NCI-H526 treated with DMSO at 0.1 percent for 48 hours (cell line): ENCODE measurements around the gene S100A10.

ENCODE experiments used
- DNase-seq: peaks from one replicate; lab custom pipeline; 2025; lab: John Stamatoyannopoulos, UW

S100A10 gene

DNA sequence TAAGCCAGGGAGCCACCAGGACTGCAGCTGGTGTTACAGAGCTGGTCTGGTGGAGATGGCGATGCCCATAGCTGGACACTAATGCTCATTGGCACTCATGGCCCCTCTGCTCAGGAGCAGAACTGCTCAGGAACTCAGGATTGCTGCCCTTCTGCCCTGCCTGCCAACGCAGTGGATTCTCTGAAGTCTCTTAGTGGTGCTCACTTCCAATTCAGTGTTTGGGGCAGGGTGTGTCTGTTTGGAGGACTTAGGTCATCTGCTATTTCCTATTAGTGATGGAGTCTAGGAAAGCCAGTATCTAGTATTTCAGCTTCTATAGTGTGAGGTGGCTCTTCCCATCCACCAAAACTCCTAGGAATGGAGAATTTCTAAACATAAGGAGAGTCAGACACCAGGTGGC lies 29.1 kb downstream of the S100A10 start:
- no peak for DNase-seq

DNA sequence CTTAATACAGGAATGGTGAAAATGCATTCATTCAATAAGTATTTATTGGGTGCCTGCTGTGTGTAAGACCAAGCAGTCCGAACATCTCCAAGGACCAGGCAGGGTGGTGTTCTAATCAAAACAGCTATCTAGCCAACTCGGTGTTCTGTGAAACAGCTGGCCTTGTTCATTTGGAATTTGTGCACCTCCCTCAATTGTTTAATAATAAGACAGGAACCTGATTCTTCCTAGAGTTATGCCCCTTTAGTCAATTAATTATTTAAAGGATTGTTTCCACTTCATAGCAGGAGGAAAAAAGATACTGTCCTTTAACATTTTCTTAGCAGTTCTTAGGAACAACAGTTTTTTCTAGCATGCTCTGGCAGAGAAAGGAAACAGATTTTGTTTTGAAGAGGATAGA lies 30.4 kb downstream of the S100A10 start:
- no peak for DNase-seq

DNA sequence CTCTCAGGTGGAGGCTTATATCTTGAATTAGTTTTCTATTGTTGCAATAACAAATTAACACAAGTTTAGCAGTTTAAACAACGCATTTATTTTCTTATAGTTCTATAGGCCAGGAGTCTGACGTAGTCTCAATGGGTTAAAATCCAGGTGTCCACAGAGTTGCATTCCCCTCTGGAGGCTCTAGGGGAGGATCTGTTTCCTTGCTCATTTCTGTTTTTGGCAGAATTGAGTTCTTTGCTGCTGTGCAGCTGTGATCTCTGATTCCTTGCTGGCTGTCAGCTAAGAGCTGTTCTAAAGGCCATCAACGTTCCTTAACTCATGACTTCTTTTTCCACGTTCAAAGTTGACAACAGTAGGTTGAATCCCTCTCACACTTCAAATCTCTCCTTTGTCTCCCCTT lies 31.8 kb downstream of the S100A10 start:
- DNase-seq: no peak

DNA sequence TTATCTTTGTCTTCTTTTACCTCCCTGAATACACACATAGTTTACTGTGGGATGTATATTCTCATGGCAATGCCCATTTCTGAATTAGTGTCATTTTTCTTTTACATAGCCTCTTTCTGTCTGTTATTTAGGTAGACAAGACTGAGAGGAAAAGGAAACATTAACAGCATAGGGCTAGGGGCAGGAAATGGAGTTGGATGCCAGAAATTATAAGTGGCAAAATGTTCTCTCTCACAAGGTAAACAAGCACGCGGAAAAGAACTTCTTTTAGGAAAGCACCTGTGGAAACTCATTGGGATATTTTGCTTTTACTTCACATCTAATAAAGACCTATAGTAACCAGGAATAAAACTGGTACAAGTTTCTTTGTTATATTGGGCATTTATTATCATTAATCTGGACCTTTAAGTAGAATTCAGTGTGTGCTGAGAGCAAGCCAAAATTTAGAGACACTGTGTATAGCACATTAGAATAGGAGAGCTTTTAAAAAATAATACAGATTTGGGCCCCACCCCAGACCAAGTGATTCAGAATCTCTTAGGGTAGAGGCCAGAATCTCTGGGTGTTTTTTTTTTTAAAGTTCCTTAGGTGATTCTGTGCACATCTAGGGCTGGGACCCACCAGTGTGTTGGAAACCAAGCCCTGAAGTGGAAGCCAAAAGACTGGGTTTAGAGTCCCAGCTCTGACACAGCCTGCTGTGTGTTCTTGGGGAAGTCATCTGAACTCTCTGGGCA lies 32.7 kb downstream of the S100A10 start:
- no peak for DNase-seq

DNA sequence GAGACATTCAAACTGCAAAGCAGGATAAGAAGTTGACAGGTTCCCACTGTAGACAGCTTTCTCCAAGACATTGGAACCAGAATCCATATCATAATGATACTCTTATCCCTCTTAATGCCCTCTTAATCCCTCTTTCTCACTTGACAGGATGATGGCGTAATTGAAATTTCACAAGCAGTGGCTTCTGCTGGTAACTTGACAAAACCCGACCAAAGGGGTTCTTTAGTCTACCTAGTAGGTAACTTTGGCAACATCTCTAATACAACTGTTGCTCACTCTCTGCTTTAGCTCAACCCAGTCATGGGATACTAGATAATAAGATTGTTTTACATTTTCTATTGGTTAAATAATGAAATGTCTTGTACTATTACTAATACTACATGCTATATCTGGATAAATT lies 34.7 kb downstream of the S100A10 start:
- no peak for DNase-seq

DNA sequence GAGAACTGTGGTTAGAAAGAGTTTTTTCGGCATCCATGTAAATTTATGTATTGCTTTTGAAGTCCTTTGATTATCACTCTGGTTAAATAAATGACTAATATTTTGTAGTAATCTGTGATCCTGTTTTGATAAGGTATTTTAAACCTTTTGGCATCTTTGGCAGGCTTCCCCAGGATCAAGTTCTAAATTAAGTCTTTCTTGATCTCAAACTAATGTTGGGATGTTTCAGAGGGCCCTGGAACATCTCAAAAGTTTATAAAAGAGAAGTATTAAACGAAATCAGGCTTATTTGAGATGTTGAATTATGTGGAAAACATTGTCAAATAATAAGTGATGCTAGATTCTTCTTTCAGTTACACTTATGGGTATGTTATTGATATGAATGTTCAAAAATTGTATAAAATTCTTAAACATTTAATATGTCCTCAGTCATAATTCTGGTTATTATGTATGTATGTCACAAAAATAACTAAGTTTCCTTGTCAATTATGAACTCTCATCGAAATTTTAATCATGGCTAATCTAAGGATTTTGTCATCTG lies 36.6 kb downstream of the S100A10 start:
- no peak for DNase-seq

DNA sequence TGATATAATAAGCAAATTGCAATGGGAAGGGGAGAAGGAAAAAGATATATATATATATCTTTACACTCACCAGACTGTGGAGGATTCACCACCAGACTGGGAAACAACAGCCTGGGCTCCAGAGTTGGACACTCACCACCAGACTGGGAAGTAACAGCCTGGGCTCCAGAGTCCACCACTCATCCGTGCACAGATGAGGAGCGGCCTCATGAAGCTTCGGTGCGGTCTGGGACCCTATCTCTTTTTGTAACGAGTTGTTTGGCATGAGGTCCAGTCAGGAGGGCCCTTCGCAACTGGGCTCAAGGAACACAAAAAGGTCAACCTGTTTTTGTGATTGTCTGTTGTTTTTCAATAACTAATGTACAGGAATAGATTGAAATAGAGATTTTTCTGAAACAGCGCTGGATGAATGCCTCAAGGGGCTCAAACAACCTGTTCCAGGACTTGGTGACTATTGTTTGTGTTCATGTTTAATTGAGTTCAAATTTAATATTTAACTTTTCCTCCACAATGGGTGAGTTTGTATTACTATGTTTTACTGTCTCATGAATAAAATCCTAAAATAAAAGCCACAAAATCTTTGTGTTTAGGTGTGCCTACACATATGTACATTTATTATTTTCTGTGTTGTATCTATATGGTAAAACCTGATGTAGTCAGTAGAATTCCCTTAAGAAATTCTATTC lies 40.1 kb downstream of the S100A10 start:
- peak; percentile 95 for DNase-seq

DNA sequence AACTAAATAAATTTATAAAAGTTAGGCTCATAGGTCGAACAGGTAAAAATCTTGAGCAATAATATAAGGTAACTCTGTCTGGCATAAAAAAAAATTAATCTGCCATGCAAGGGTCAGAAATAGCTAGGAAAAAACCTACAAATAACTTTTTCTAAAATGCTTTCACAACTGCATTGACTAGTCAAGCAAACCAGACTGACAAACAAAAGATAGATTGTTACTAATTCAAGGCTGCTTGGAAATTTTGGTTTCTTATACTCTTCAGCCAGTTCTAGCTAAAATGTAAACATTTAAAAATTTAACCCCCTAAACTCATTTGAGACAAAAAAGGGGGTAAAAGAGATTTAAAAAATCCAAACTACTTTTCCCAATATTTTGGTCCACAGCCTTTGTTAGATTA lies 40.8 kb downstream of the S100A10 start:
- no peak for DNase-seq

DNA sequence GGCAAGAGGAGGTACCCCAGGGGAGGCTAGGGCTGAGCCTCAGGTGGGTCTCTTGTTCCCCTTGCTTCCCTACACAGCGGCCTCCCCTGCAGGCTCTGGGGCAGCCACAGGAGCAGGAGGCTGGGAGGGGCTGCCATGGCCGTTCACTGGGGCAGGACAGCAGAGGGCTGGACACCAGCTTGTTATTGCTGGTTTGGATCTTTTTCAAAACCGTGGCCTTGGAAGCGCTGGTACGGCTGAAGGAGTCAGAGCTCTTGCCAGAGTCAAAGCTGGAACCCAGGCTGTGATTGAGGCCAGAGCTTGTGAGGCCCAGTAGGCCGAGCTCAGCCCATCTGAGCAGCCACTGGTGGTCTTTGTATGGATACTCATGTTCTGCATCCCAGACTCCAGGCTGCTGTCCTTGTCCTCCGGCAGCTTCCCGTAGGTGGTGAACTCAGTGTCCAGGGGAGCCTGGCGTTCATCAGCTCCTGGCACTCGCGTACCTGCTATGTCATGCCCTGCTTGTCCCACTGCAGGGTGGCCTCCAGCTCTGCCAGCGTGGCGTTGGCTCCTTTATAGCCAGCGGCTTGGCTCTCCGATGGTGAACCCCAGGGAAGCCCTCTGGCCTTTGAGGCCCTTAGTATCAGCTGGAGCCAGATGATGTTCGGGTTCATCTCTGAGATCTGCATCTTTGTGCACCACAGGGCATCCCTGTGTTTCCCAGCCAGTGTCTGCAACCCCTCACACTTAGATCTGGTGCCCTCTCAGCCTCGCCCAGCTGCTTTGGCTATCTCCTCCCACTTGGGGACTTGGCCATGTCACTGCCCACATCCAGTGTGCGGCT lies 44.1 kb downstream of the S100A10 start:
- no peak for DNase-seq

DNA sequence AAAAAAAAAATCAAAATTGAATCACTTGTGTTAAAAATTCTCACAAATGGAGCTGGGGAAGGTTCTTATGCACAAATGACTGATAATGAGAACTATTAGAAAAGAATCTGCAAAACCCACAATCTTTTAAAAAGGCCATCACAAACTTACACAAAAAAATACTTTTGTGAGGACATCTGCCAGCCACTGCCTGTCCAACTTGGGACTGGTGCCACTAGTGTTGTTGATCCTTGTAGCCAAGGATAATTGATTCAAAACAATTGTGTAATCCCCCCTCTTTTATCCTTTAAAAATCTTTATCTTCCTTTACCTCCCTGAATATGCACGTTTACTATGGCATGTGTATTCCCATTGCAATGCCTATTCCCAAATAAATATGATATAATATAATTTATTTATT lies 45.2 kb downstream of the S100A10 start:
- DNase-seq: no peak

DNA sequence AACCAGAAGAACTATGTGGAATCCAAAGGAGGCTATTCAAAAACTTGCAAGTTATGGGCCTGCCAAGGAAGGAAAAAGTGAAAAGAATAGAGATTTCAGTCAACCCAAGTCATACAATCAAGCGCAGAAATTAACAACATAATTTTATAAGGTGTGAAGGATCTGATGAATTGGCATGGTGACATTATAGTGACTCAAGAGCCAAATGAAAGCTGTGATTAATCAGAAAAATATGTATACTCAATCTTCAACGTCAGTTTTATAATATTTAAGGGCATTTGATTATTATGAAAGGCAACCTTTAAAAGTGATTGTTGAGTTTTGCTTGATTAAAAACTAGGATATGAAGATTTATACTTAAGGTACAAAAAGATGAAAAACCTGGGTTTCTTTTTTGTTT lies 46.5 kb downstream of the S100A10 start:
- DNase-seq: no peak

DNA sequence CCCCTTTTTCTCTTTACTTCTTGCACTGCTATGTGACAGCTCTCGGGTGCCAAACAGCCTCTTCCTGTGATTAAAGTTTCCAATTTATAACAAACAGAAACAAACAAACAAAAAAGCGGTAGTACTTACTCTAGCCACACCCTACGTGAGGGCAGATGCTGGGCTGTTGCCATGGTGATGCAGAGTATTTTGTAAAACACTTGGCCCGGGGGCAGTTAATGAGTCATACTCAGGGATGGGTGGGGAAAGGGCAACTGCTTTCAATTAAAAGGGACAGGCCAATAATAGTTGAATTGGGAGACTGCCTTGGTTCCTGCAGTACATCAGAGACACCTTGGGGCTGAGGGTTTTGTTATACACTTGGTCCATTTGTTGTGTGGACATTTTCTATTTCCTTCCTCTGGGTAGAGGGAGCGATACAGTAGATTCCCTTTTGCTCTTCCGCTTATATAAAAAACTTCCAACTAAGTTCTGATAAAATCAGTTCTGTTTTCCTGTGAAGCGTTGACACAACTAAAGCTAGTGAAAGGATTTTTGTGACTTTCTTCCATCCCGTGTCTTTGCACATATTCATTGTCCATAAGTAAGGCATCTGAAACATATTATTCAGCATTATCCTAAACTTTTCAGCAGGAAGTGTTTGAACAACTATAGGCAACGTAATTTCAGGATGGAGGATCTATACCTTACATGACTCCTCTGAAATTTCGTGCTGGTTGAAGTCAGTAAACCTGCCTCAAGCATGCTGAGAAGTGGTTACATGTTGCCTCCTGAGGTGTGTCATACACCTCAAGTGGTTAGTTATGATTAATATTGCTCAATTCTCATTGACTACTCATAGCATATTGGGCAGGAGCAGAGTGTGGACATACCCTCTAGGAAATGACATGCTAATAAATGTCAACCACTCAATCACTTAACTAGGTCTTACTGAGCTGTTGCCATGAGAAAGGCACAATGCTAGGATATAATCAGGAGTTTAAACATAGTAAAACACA lies 47.6 kb downstream of the S100A10 start:
- DNase-seq: no peak

DNA sequence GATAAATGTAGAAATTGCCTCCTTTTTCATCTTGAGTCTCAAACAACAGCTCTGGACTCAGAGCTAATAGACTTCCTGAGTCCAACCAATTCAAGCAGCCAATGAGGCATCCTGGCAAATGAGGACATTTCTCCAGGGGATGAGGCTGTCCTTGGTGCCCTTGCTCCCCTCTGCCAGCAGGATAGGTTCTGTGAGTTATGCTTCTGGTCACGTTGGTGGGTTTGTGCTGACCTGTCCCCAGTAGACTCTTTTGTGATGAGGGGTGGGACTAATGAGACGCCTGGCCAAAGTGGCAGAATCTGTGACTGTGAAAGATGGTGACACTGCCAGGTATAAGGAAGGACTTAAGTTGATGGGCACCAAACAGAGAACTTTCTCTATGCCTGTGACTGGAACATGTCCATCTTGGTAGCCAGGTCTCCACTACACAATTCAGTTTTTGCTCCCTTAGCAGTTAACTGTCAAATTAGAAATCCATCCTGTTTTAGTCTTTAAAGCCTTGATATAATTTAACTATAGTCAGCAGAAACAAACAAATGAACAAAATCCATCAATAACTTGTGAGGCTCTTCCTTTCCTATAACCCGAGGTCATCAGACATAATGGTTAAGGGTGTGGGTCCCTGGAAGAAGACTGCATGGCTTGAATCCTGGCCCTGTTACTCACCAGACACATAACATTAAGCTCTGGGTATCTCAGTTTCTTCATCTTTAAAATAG lies 48.6 kb downstream of the S100A10 start:
- no peak for DNase-seq

DNA sequence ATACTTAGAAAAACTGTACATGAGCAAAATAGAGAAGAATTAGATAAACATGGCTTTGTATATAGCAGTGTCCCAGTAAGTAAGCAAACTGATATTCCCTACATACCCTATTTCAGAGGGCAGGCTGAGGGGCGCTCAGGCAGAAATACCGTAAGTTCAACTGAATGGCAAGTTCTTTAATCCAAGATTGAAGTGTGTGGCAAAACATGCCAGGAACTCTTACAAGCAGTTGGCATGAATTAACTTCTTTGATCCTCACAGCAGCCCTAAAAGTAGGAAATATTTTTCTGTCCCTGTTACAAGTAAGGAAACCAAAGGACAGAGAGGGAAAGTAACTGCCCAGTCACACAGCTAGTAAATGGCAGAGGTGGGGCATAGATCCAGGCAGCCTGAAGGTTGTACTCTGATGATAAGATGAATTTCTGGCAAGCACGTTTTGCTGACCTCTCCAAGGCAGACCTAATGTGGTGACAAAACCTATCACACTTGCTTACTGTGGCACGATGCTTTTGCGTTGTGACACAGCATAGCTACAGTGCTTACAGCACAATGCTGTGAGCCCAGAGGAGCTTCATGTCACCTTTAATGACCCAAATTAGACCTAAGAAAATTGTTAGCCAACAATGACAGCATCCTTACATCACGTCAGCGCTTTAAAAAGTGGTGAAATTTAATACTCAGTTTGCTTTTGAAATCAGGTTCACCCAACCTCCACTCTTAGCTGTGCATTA lies 49.4 kb downstream of the S100A10 start:
- DNase-seq: no peak

DNA sequence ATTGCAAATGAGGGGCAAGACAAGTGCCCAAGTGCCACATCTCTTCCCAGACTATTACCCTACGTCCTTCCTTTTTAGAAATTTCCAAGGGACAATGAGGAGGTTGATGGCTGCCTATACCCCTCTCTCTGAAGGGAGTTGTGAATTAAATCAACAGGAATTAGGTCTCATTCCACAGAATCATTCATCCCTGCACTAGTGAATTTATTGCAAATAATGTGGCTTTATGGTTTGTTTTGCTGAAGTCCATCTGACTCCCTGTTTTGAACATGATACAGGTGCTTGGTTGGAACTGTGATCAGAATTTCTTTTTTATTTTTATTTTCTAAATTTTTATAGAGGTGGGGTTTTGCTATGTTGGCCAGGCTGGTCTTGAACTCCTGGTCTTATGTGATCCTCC lies 50.1 kb downstream of the S100A10 start:
- no peak for DNase-seq

DNA sequence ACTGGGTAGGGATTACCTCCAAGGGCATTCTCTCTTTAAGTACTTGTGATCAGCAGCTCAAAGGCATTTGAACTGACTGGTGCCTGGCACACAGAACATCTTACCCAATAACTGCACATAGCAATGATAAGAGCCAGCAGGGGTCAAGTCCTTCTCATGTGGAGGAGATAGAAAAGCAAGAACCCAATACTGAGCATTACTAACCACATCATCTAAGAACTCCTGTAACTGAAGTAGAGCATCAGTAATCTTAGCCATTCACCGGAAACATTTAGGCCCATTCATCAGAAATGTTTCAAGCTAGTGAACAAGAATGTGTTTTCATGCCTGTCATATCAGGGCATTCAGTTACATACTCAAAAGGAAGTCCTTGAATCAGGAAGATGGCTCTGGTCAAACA lies 50.8 kb downstream of the S100A10 start:
- no peak for DNase-seq

DNA sequence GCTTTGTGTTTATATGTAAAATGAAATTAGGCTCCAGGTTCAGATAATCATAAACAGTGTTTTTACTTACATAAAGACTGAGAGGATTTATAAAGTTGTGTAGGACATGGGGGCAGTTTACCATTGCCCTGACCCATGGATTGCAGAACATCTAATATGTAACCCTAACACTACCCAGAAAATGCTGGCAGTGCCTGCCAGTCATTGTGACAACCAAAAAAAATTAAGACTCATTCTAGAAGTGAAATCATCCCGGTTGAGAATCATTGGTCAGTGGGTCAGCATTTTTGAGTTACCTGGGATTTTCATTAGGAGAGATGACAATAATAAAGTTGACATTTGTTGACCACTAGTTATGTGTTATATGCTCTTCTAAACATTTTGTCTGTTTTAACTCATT lies 53.1 kb downstream of the S100A10 start:
- no peak for DNase-seq

DNA sequence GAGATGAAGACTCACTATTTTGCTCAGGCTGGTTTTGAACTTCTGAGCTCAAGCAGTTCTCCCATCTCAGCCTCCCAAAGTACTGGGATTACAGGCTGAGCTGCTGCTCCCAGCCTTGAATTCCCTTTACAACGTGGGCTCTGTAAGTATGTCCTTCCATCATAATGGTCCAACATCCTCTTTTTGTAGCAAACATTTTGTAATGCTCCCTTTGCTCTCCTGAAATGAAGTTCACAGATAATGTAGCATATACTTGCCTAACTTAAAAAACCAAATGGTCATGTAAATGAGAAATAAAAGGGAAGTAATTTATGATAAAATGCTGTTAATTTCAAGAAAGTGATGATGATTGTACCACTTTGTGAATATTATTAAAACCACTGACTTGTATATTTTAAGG lies 53.9 kb downstream of the S100A10 start:
- no peak for DNase-seq

DNA sequence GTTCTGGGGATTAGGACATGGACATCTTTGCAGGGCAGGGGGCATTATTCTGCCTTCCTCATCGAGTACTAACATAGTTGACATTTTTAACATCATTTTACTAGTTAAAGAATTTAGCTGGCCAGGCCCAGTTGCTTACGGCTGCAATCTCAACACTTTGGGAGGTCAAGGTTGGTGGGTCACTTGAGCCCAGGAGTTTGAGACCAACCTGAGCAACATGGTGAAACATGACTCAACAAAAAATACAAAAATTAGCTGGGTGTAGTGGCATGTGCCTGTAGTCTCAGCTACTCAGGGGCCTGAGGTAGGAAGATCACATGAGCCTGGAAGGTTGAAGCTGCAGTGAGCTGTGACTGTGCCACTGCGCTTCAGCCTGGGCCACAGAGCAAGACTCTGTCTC lies 54.5 kb downstream of the S100A10 start:
- DNase-seq: no peak

DNA sequence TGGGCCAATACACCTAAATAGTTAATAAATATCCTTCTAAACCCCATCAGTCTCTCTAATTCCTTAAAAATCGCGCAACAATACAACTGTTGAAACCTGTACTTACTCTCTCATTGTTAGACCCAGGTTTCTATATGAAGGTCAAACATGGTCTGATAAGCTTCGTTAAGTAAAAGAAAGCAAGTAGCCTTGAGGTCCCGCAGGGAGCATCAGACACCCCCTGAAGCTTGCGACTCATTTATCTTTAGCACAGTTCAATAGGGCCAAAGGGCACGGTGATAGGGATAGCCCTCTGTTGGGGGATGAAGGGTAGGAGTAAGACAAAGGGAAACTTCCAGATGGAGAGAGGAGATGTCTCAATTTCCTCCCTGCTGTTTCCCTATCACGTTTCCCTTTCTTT lies 57.0 kb downstream of the S100A10 start:
- no peak for DNase-seq
